Amygdala (tissue), 56 donors: ENCODE data around the gene CREB3L2.
"Not testable (repeated sequence)": the region's sequence is repeated elsewhere in the genome, so short reads cannot be mapped to it uniquely, and the experiment has no call there.

ENCODE experiments used
- DNase-seq, 56 donors: peaks; one replicate each; lab custom pipeline; 2025; lab: John Stamatoyannopoulos, UW

CREB3L2 gene, protein sequence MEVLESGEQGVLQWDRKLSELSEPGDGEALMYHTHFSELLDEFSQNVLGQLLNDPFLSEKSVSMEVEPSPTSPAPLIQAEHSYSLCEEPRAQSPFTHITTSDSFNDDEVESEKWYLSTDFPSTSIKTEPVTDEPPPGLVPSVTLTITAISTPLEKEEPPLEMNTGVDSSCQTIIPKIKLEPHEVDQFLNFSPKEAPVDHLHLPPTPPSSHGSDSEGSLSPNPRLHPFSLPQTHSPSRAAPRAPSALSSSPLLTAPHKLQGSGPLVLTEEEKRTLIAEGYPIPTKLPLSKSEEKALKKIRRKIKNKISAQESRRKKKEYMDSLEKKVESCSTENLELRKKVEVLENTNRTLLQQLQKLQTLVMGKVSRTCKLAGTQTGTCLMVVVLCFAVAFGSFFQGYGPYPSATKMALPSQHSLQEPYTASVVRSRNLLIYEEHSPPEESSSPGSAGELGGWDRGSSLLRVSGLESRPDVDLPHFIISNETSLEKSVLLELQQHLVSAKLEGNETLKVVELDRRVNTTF

GRCh38 chr7:138001529-138002095 lies at the start of gene CREB3L2:
TSS of gene CREB3L2 (minus strand) at chr7:138002086. CDS start at chr7:138001705, 381 bp downstream.
- peak in 34 of 56 donors; percentile 29 to 79 (median 70) for DNase-seq

DNA sequence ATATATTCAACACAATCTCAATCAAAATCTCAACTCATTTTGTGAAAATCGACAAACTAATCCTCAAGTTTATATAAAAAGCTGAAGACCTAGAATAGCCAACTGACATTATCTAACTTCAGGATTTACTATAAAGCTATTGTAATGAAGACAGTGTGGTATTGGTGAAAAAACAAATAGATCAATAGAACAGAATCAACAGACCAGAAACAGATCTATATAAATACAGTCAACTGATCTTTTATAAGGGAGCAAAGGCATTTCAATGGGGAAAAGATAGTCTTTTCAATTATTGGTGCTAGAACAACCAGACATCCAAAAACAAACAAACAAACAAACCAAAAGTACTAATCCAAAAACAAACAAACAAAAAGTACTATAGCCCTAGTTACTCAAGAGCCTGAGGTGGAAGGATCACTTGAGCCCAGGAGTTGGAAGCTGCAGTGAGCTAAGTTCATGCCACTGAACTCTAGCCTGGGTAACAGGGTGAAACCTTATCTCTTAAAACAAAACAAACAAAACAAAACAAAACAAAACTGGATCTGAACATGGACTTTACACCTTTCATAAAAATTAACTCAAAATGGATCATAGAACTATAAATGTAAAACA lies 47.7 kb upstream of the CREB3L2 start:
- DNase-seq, result no peak

DNA sequence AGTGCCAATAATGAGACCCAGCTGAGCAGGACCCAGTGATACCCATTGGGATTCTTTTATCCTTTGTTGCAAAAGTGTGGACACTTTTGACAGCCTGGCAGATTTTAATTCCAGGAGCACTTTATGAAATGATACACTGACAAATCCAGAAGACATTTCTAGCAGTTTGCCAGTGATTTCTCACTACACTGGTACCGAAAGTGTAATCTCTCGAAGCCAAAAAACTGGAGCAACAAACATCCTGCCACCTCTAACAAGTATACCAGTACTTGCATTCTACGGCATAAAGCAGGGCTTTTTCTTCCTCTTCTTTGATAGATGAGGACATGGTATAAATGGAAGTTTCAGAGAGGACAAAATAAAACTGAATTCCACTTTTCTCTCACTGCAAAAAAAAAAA lies 46.0 kb upstream of the CREB3L2 start:
- DNase-seq, result no peak

DNA sequence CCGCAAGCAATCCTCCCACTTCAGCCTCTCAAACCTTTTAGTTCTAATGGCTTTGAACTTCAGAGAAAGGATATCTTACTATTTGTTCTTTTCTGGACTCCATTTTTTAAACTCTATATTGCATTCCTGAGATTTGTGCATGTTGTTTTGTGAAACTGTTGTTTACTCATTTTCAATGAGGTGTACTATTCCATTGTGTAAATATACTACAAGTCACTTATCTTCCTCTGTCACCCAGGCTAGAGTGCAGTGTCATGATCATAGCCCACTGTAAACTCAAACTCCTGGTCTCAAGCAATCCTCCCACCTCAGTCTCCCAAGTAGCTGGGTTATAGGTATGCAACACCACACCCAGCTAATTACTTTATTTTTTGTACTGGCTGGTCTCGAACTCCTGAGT lies 43.0 kb upstream of the CREB3L2 start:
- no peak for DNase-seq

DNA sequence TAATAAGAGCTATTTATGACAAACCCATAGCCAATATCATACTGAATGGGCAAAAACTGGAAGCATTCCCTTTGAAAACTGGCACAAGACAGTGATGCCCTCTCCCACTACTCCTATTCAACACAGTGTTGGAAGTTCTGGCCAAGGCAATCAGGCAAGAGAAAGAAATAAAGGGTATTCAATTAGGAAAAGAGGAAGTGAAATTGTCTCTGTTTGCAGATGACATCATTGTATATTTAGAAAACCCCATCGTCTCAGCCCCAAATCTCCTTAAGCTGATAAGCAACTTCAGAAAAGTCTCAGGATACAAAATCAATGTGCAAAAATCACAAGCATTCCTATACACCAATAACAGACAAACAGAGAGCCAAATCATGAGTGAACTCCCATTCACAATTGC lies 38.2 kb upstream of the CREB3L2 start:
- not testable (repeated sequence) for DNase-seq

GRCh38 chr7:138036135-138036534 lies 34.2 kb upstream of the CREB3L2 start:
- DNase-seq, result no peak

DNA sequence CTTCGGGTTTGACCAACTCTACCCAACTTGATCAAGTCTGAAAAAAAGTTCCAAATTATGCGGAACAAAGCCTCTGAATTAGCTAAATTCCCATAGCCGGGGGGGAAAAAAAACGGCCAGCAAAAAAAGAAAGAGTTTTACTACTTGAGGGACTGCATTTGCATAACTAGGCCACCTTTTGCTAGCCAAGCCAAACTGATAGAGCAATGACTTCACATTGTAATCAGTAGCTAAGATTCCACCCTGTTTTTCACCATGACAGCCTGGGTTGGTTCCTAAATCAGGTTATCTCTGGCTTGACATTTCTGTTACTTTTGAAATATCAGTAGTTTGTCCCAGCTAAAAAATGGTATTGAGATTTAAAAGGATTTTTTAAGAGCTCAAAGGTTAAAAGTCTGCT lies 31.4 kb upstream of the CREB3L2 start:
- DNase-seq, result no peak

DNA sequence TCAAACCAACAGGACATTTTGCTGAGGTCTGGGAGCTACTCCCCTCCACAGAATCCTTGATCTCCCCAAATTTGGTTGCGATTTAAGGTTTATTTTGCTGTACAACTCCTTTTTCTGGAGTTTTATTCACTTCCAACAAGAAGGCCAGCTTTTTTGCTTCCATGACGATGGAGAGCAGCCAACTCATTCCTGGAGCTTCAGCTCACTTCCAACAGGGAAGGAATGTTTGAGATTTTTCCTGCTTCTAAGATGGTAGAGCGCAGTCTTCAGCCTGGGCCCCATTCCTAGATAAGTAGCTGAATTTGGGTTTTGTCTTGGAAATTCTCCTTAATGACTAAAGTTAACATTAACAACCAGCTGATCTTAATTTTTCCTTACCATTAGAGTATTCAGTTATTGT lies 30.9 kb upstream of the CREB3L2 start:
- DNase-seq, result no peak

GRCh38 chr7:138032186-138032585 lies 30.3 kb upstream of the CREB3L2 start:
- no peak for DNase-seq

DNA sequence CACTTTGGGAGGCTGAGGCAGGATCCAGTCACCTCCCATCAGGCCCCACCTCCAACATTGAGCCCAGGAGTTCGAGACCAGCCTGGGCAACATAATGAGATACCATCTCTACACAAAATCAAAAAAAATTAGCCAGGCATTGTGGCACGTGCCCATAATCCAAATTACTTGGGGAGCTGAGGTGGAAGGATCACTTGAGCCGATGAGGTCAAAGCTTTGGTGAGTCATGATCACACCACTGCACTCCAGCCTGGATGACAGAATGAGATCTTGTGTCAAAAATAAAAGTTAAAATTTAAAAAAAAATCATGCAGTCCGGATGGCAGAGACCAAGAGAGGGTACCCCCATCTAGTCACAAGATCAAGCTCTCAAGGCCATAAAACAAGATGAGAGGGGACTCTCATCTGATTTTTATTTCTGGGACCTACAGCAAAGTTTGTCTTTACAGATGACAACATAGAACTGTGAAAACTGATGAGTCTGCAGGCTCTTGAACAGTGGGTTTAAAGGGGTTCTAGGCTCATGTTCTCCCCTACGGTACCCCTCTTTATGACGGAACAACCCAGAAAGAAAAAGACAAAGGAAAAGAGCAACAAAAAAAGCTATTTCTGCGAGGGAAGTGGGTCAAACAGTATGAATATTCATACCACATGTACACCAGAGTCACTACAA lies 28.9 kb upstream of the CREB3L2 start:
- DNase-seq, result no peak

DNA sequence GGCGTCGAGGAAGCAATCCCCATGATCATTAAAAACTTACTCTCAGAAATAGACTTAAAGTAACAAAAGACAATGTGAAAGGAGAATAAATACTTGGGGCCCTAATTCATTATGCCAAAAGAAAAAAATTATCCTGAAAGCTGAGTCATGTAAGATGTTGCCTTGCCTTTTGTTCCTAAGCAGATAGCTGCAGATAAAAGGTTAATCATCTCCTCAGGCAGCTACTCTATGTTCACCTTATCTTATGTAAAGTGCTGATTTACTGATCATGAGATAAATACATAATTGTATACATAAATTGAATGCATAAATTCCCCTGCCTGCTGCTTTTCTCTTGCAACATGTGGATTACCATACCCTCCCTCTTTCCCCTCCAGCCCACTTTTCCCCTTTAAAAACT lies 28.1 kb upstream of the CREB3L2 start:
- no peak for DNase-seq

GRCh38 chr7:138029126-138029525 lies 27.2 kb upstream of the CREB3L2 start:
- no peak for DNase-seq

GRCh38 chr7:138027100-138027499 lies 25.2 kb upstream of the CREB3L2 start:
- DNase-seq, result no peak

GRCh38 chr7:138025215-138026186 lies 23.6 kb upstream of the CREB3L2 start:
- DNase-seq, result no peak

- DNase-seq, result no peak
Measured at GRCh38 chr7:138024765-138025164, 22.9 kb upstream of the CREB3L2 start.

DNA sequence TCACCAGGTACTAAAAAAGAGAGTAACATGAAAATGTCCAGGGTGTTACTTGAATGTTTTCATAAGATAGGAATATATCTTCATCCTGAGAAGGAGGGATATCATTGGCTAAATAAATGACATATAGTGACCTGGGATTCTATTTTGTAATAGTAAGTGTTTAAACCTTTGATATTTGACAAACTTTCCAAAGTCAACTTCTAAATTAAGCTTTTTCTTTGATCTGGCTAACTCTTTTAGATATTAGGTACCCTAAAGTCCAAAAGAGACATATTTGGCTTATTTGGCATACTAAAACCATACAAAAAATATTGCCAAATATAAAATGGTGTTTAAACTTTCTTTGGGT lies 22.4 kb upstream of the CREB3L2 start:
- no peak for DNase-seq

DNA sequence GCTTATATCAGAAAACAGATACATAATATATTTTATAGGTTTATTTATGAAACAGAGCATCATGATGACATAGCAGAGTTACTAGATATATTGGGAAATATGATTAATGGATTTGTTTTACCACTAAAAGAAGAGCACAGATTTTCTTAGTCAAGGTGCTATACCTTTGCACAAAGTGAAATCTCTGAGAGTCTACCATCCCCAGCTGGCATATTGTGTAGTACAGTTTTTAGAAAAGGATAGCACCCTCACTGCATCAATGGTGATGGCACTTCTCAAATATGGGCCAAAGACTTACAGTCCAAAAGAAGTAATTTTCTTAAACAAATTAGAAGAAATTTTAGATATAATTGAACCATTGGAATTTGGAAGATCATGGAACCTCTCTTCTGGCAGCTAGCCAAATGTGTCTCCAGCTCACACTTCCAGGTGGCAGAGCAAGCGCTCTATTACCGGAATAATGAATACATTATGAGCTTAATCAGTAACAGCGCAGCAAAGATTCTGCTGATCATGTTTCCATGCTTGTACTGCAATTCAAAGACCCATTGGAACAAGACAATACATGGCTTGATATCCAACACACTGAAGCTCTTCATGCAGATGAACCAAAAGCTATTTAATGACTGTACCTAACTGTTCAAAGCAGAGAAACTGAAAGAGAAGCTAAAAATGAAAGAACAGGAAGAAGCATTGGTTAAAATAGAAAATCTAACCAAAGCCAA lies 21.9 kb upstream of the CREB3L2 start:
- no peak for DNase-seq

- no peak for DNase-seq
Measured at GRCh38 chr7:138021889-138022288, 20.0 kb upstream of the CREB3L2 start.

DNA sequence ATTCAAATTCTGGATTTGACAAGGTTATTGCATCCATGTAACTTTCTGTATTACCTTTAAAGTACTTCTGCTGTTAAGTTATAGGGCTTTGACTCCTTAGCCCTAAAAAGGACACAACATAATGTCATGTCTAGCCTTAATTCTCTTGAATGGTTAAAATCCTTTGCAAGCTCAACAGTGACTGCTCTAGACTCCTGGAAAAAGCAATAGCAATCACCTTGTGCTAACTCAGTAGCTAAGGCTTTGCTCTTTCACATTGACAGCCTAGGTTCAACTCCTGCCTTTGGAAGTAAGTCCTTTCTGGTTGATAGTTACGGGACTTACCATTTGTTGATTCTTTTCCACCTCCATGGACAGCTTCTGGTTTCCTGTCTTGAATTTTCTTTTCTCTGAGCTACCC lies 16.1 kb upstream of the CREB3L2 start:
- no peak for DNase-seq
